Measurements from ENCODE around the gene ZNRF3.
"Not testable (repeated sequence)": the region's sequence is repeated elsewhere in the genome, so short reads cannot be mapped to it uniquely, and the experiment has no call there.

ZNRF3 gene

GRCh38 chr22:28943501-28943879, 60.1 kb downstream of the ZNRF3 start:
- Histone ChIP-seq H3K4ac (ENCODE audit: low read depth, low read length) (no peak overlapping the region), H3K27me3 (ENCODE audit: insufficient read depth, low read length) (no peaks in the 10 kb centered on the region), H3K23ac (ENCODE audit: low read length) (no peak overlapping the region), H2AK5ac (ENCODE audit: low read length) (no peak overlapping the region), H3K18ac (ENCODE audit: low read length) (no peak overlapping the region), H4K8ac (ENCODE audit: low read depth, low read length) (no peak overlapping the region), H3K9me3 (ENCODE audit: insufficient read depth, low read depth, low read length) (peaks cover 1% of the 10 kb centered on the region), H3K9ac (ENCODE audit: low read length) (no peak overlapping the region), H3K79me1 (ENCODE audit: low read length) (no peaks in the 10 kb centered on the region), H3K79me2 (ENCODE audit: control insufficient read depth, insufficient read depth, low read length, poor library complexity) (peaks cover 2% of the 10 kb centered on the region), H3K36me3 (ENCODE audit: control insufficient read depth in 1 of 2, insufficient read depth in 2 of 2, low read length in 2 of 2) (peaks cover 0 to 2% of the 10 kb centered on the region in 2 experiments), H4K91ac (ENCODE audit: low read depth, low read length) (no peak overlapping the region), H4K12ac (ENCODE audit: low read depth, low read length) (no peak overlapping the region), H3K27ac (ENCODE audit: low read depth, low read length) (no peak overlapping the region), H3K4me1 (ENCODE audit: control insufficient read depth in 1 of 2, insufficient read depth in 2 of 2, low read length in 2 of 2) (peaks cover 4 to 13% of the 10 kb centered on the region in 2 experiments), H3K4me2 (ENCODE audit: low read length) (no peak overlapping the region), H3K14ac (ENCODE audit: low read length) (no peak overlapping the region), H3K4me3 (ENCODE audit: low read depth, low read length) (no peak overlapping the region), H2BK5ac (ENCODE audit: low read depth, low read length, poor library complexity) (no peak overlapping the region), H2AFZ (ENCODE audit: insufficient read depth, low read length, poor library complexity) (no peak overlapping the region), H2BK12ac (ENCODE audit: low read length) (no peak overlapping the region), H2BK120ac (ENCODE audit: insufficient read depth, low read length, poor library complexity) (no peak overlapping the region)
- no CpG with 5 or more reads among the region's 2 CpGs for WGBS (ENCODE audit: extremely low coverage, insufficient coverage, insufficient read length)
- no peak for DNase-seq

DNA sequence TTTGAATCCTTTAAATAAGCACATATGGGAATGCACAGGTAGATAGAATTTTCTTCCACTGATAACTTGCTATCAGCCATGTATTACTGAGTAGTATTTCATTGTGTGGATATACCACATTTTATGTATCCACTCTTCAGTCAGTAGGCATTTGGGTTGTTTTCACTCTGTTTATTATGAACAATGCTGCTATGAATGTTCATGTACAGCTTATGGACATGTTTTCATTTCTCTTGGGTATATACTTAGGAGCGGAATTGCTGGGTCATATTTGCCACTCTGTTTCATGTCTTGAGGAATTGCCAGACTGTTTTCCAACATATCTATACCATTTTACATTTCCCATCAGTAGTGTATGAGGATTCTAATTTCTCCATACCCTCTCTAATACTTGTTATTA, 63.8 kb downstream of the ZNRF3 start:
- H3K14ac ChIP-seq (ENCODE audit: low read length) = no peak overlapping the region
- no peak overlapping the region for H3K4me3 ChIP-seq (ENCODE audit: low read depth, low read length)
- H2BK5ac ChIP-seq (ENCODE audit: low read depth, low read length, poor library complexity) = no peak overlapping the region
- H3K4me1 ChIP-seq (ENCODE audit: control insufficient read depth in 1 of 2, insufficient read depth in 2 of 2, low read length in 2 of 2) = peaks cover 11 to 19% of the 10 kb centered on the region in 2 experiments
- H4K91ac ChIP-seq (ENCODE audit: low read depth, low read length) = no peak overlapping the region
- no peak overlapping the region for H3K9ac ChIP-seq (ENCODE audit: low read length)
- H3K79me1 ChIP-seq (ENCODE audit: low read length) = peaks cover 4% of the 10 kb centered on the region
- no peak overlapping the region for H3K27ac ChIP-seq (ENCODE audit: low read depth, low read length)
- peaks cover 0 to 2% of the 10 kb centered on the region in 2 experiments for H3K36me3 ChIP-seq (ENCODE audit: control insufficient read depth in 1 of 2, insufficient read depth in 2 of 2, low read length in 2 of 2)
- no peak overlapping the region for H4K12ac ChIP-seq (ENCODE audit: low read depth, low read length)
- H3K4me2 ChIP-seq (ENCODE audit: low read length) = no peak overlapping the region
- H2AFZ ChIP-seq (ENCODE audit: insufficient read depth, low read length, poor library complexity) = no peak overlapping the region
- no peak overlapping the region for H2BK120ac ChIP-seq (ENCODE audit: insufficient read depth, low read length, poor library complexity)
- no peak overlapping the region for H3K18ac ChIP-seq (ENCODE audit: low read length)
- peaks cover 1% of the 10 kb centered on the region for H3K9me3 ChIP-seq (ENCODE audit: insufficient read depth, low read depth, low read length)
- H2AK5ac ChIP-seq (ENCODE audit: low read length) = no peak overlapping the region
- DNase-seq = no peak
- H3K23ac ChIP-seq (ENCODE audit: low read length) = no peak overlapping the region
- WGBS (ENCODE audit: extremely low coverage, insufficient coverage, insufficient read length) = no CpG with 5 or more reads among the region's 1 CpG
- peaks cover 5% of the 10 kb centered on the region for H3K79me2 ChIP-seq (ENCODE audit: control insufficient read depth, insufficient read depth, low read length, poor library complexity)
- no peak overlapping the region for H3K4ac ChIP-seq (ENCODE audit: low read depth, low read length)
- H4K8ac ChIP-seq (ENCODE audit: low read depth, low read length) = no peak overlapping the region
- H3K27me3 ChIP-seq (ENCODE audit: insufficient read depth, low read length) = no peaks in the 10 kb centered on the region
- H2BK12ac ChIP-seq (ENCODE audit: low read length) = no peak overlapping the region

- no CpG with 5 or more reads among the region's 1 CpG for WGBS (ENCODE audit: extremely low coverage, insufficient coverage, insufficient read length)
Measured at GRCh38 chr22:28948424-28948823, 65.1 kb downstream of the ZNRF3 start.

DNA sequence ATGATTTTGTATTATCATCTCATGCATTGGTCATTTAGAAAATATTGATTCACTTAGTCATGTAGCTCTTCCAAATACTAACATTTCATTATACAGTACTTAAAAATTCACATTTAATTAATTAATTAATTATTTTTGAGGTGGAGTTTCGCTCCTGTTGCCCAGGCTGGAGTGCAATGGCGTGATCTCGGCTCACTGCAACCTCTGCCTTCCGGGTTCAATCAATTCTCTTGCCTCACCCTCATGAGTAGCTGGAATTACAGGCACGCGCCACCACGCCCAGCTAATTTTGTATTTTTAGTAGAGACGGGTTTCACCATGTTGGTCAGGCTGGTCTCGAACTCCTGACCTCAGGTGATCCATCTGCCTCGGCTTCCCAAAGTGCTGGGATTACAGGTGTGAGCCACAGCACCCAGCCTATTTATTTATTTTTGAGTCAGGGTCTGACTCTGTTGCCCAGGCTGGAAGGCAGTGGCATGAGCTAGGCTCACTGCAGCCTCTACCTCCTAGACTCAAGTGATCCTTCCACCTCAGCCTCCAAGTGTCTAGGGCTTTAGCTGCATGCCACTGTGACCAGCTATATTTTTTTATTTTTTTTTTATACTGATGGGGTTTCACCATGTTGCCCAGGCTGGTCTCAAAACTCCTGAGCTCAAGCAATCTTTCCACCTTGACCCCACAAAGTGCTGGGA, 65.6 kb downstream of the ZNRF3 start:
- H3K79me2 ChIP-seq (ENCODE audit: control insufficient read depth, insufficient read depth, low read length, poor library complexity); H2AK5ac ChIP-seq (ENCODE audit: low read length); H2BK5ac ChIP-seq (ENCODE audit: low read depth, low read length, poor library complexity); H3K18ac ChIP-seq (ENCODE audit: low read length); H2AFZ ChIP-seq (ENCODE audit: insufficient read depth, low read length, poor library complexity); H3K4ac ChIP-seq (ENCODE audit: low read depth, low read length); H3K9ac ChIP-seq (ENCODE audit: low read length); H4K12ac ChIP-seq (ENCODE audit: low read depth, low read length); H3K36me3 ChIP-seq (ENCODE audit: control insufficient read depth in 1 of 2, insufficient read depth in 2 of 2, low read length in 2 of 2); H4K8ac ChIP-seq (ENCODE audit: low read depth, low read length); H2BK12ac ChIP-seq (ENCODE audit: low read length); H3K23ac ChIP-seq (ENCODE audit: low read length); H3K4me2 ChIP-seq (ENCODE audit: low read length); H3K9me3 ChIP-seq (ENCODE audit: insufficient read depth, low read depth, low read length); H3K4me3 ChIP-seq (ENCODE audit: low read depth, low read length); H3K14ac ChIP-seq (ENCODE audit: low read length); DNase-seq; H3K79me1 ChIP-seq (ENCODE audit: low read length); H3K27ac ChIP-seq (ENCODE audit: low read depth, low read length); H2BK120ac ChIP-seq (ENCODE audit: insufficient read depth, low read length, poor library complexity); H3K27me3 ChIP-seq (ENCODE audit: insufficient read depth, low read length): not testable (repeated sequence)
- WGBS (ENCODE audit: extremely low coverage, insufficient coverage, insufficient read length) = no CpG with 5 or more reads among the region's 10 CpGs
- peaks cover 12 to 15% of the 10 kb centered on the region in 2 experiments for H3K4me1 ChIP-seq (ENCODE audit: control insufficient read depth in 1 of 2, insufficient read depth in 2 of 2, low read length in 2 of 2)
- H4K91ac ChIP-seq (ENCODE audit: low read depth, low read length) = peak overlapping the region; percentile 18

More at GRCh38 chr22:28948424-28948823, 65.1 kb downstream of the ZNRF3 start:
- peaks cover 0 to 2% of the 10 kb centered on the region in 2 experiments for H3K36me3 ChIP-seq (ENCODE audit: control insufficient read depth in 1 of 2, insufficient read depth in 2 of 2, low read length in 2 of 2)
- peaks cover 1% of the 10 kb centered on the region for H3K9me3 ChIP-seq (ENCODE audit: insufficient read depth, low read depth, low read length)
- H4K91ac ChIP-seq (ENCODE audit: low read depth, low read length) = no peak overlapping the region
- H4K12ac ChIP-seq (ENCODE audit: low read depth, low read length) = no peak overlapping the region
- peaks cover 4% of the 10 kb centered on the region for H3K79me1 ChIP-seq (ENCODE audit: low read length)
- no peak overlapping the region for H3K4ac ChIP-seq (ENCODE audit: low read depth, low read length)
- no peak overlapping the region for H4K8ac ChIP-seq (ENCODE audit: low read depth, low read length)
- H2AK5ac ChIP-seq (ENCODE audit: low read length) = no peak overlapping the region
- H3K18ac ChIP-seq (ENCODE audit: low read length) = no peak overlapping the region
- H3K9ac ChIP-seq (ENCODE audit: low read length) = no peak overlapping the region
- H2BK5ac ChIP-seq (ENCODE audit: low read depth, low read length, poor library complexity) = no peak overlapping the region
- no peaks in the 10 kb centered on the region for H3K27me3 ChIP-seq (ENCODE audit: insufficient read depth, low read length)
- H3K79me2 ChIP-seq (ENCODE audit: control insufficient read depth, insufficient read depth, low read length, poor library complexity) = peaks cover 5% of the 10 kb centered on the region
- no peak for DNase-seq
- H3K14ac ChIP-seq (ENCODE audit: low read length) = no peak overlapping the region
- no peak overlapping the region for H3K27ac ChIP-seq (ENCODE audit: low read depth, low read length)
- H3K4me1 ChIP-seq (ENCODE audit: control insufficient read depth in 1 of 2, insufficient read depth in 2 of 2, low read length in 2 of 2) = peaks cover 12 to 15% of the 10 kb centered on the region in 2 experiments
- no peak overlapping the region for H3K23ac ChIP-seq (ENCODE audit: low read length)
- no peak overlapping the region for H2BK12ac ChIP-seq (ENCODE audit: low read length)
- H3K4me3 ChIP-seq (ENCODE audit: low read depth, low read length) = no peak overlapping the region
- H3K4me2 ChIP-seq (ENCODE audit: low read length) = no peak overlapping the region
- no peak overlapping the region for H2AFZ ChIP-seq (ENCODE audit: insufficient read depth, low read length, poor library complexity)
- no peak overlapping the region for H2BK120ac ChIP-seq (ENCODE audit: insufficient read depth, low read length, poor library complexity)
